Measurements from ENCODE around the gene STRN3.

- peak in 1 of 3 experiments; percentile 28 for TF ChIP-seq CTCF (IDR thresholded peaks at IDR 0.05)
- TF ChIP-seq POLR2AphosphoS5 (IDR thresholded peaks at IDR 0.05; ENCODE audit: insufficient read depth in 1 of 2, low read depth in 1 of 2), result peak in 1 of 2 donors; percentile 42
- no peak for TF ChIP-seq POLR2A (IDR thresholded peaks at IDR 0.05)
These were observed 151.8 kb downstream of the STRN3 start, which contains the start of gene COCH for GRCh38 chr14:30874120-30874998.

Measured in vagina (tissue), 2 donors.